HepG2 (cell line): Measurements from ENCODE around the gene KIAA1217. TPM values are rescaled to one million over a fixed set of nuclear protein-coding genes. Genes with fewer than 3 reads are reported as not detected.
A peak's percentile ranks its signal among the peaks of the same experiment; 100 is the strongest.

Experiments used
- ARID5B ChIP-seq: IDR thresholded peaks from 2 replicates; pipeline ENCODE4 v1.4.0; 2020; ENCODE audit warnings: mild to moderate bottlenecking, missing genetic modification reagents
- FOXC1 ChIP-seq: sonication (generic); formaldehyde crosslinking; IDR thresholded peaks from 2 replicates; pipeline ENCODE4 v1.8.0; 2022; ENCODE audit warnings: mild to moderate bottlenecking, missing genetic modification reagents, borderline replicate concordance
- JARID2 ChIP-seq: sonication (generic); formaldehyde crosslinking; IDR thresholded peaks from 2 replicates; pipeline ENCODE4 v1.8.1; 2023; ENCODE audit warnings: missing genetic modification reagents, inconsistent platforms; ENCODE audit not compliant: insufficient replicate concordance
- KMT2A ChIP-seq: sonication (generic); formaldehyde crosslinking; IDR thresholded peaks from 2 replicates; pipeline ENCODE4 v1.4.0; 2020; ENCODE audit warnings: missing genetic modification reagents
- PATZ1 ChIP-seq: sonication (generic); formaldehyde crosslinking; IDR thresholded peaks from 2 replicates; pipeline ENCODE4 v1.4.0; 2020; ENCODE audit warnings: missing genetic modification reagents
- RBM39 ChIP-seq: fragments of 200-400 bp; formaldehyde crosslinking; IDR thresholded peaks from one replicate; pipeline ENCODE4 v1.6.1; 2018; ENCODE audit warnings: antibody characterized with exemption, mild to moderate bottlenecking, low read depth, low read length; ENCODE audit not compliant: poor library complexity, severe bottlenecking
- SAP130 ChIP-seq: IDR thresholded peaks from 2 replicates; pipeline ENCODE4 v1.6.1; 2016; ENCODE audit warnings: low read depth
- THAP9 ChIP-seq: sonication (generic); formaldehyde crosslinking; IDR thresholded peaks from 2 replicates; pipeline ENCODE4; 2020; ENCODE audit warnings: missing genetic modification reagents, mild to moderate bottlenecking, borderline replicate concordance
- TSC22D2 ChIP-seq: sonication (generic); formaldehyde crosslinking; IDR thresholded peaks from 2 replicates; pipeline ENCODE4 v1.5.1; 2020; ENCODE audit warnings: missing genetic modification reagents, mild to moderate bottlenecking, borderline replicate concordance
- ZMYM4 ChIP-seq: sonication (generic); formaldehyde crosslinking; IDR thresholded peaks from 2 replicates; pipeline ENCODE4 v1.8.1; 2023; ENCODE audit warnings: mild to moderate bottlenecking, missing genetic modification reagents
- ZNF263 ChIP-seq: sonication (generic); formaldehyde crosslinking; IDR thresholded peaks from 2 replicates; pipeline ENCODE4 v1.4.0; 2020; ENCODE audit warnings: missing genetic modification reagents
- ZNF362 ChIP-seq: sonication (generic); formaldehyde crosslinking; IDR thresholded peaks from 2 replicates; pipeline ENCODE4 v1.4.0; 2020; ENCODE audit warnings: missing genetic modification reagents, mild to moderate bottlenecking, borderline replicate concordance
- ZNF777 ChIP-seq: sonication (generic); formaldehyde crosslinking; IDR thresholded peaks from 2 replicates; pipeline ENCODE4 v1.4.0; 2020; ENCODE audit warnings: missing genetic modification reagents
- polyA plus RNA-seq, 8 experiments: library from polyadenylated mRNA; depleted of rRNA in 3 of 8; stranded (reverse) in 7 of 8; unstranded in 1 of 8; fragments of >200 nt; fragmentation: Illumina TruSeq in 4 of 8; extraction: Trizol in 4 of 8; gene quantifications; 2 replicates each; pipeline versions ENCODE4 v1.2.1 to v1.2.3, GENCODE V29; 2011 to 2016; ENCODE audit warnings: low read depth in 4 of 8, missing spikeins in 1 of 8, mixed read lengths in 1 of 8; ENCODE audit not compliant: insufficient read depth in 1 of 8
- total RNA-seq, 5 experiments: library from RNA; depleted of rRNA; stranded (reverse); fragments of >200 nt; fragmentation: Illumina TruSeq; extraction: Trizol; gene quantifications; 2 replicates each; pipeline ENCODE4 v1.2.3, GENCODE V29; 2016; ENCODE audit warnings: low read depth in 1 of 5

Gene KIAA1217
- total and polyA plus RNA-seq, 2 of the 13 experiments (the other 11 are each of a cell fraction or from before 2014, with no cell fraction given), result 4.6 to 10.9 TPM

- peak; percentile 79 for TF ChIP-seq ZNF362
- TF ChIP-seq TSC22D2 (CRISPR knock-in tag), result no peak
- TF ChIP-seq THAP9 (CRISPR knock-in tag), result no peak
- TF ChIP-seq RBM39, result no peak
- peak; percentile 39 for TF ChIP-seq ARID5B (CRISPR knock-in tag)
- TF ChIP-seq KMT2A, result no peak
- no peak for TF ChIP-seq ZMYM4
- TF ChIP-seq ZNF263, result 0 out of 2 replicates have a peak, but pooled peaks have one; percentile 7
- no peak for TF ChIP-seq FOXC1 (CRISPR knock-in tag)
- TF ChIP-seq PATZ1 (CRISPR knock-in tag), result peak; percentile 60
- TF ChIP-seq SAP130 (CRISPR knock-in tag), result no peak; the same call in 1 of the 2 replicates
- TF ChIP-seq ZNF777 (CRISPR knock-in tag), result no peak
- no peak for TF ChIP-seq JARID2 (CRISPR knock-in tag)
Measured at GRCh38 chr10:24207781-24208611, 942 bp upstream of the KIAA1217 start (continued).
